ENCODE results near the gene CALR3. TPM values are rescaled to one million over a fixed set of nuclear protein-coding genes. Genes with fewer than 3 reads are reported as not detected.
"Not testable (repeated sequence)": the region's sequence is repeated elsewhere in the genome, so short reads cannot be mapped to it uniquely, and the experiment has no call there.

Gene CALR3
- polyA plus RNA-seq, 1 donor = not detected

GRCh38 chr19:16524991-16525734 lies 29.2 kb upstream of the CALR3 start:
- no peak for DNase-seq (ENCODE audit: low read depth)

- no peak for DNase-seq (ENCODE audit: low read depth)
Observed at GRCh38 chr19:16522559-16523377, 26.8 kb upstream of the CALR3 start.

GRCh38 chr19:16521715-16522289 lies 25.8 kb upstream of the CALR3 start:
- DNase-seq (ENCODE audit: low read depth) = no peak

GRCh38 chr19:16520986-16521624 lies 25.1 kb upstream of the CALR3 start:
- no peak for DNase-seq (ENCODE audit: low read depth)

- no peak for DNase-seq (ENCODE audit: low read depth)
Observed at GRCh38 chr19:16520074-16520973, 24.4 kb upstream of the CALR3 start.

- no peak for DNase-seq (ENCODE audit: low read depth)
Observed at GRCh38 chr19:16519230-16519687, 23.3 kb upstream of the CALR3 start.

GRCh38 chr19:16518483-16519229 lies 22.7 kb upstream of the CALR3 start:
- DNase-seq (ENCODE audit: low read depth) = no peak

- no peak for DNase-seq (ENCODE audit: low read depth)
Observed at GRCh38 chr19:16518061-16518460, 22.1 kb upstream of the CALR3 start.

GRCh38 chr19:16516923-16517610 lies 21.1 kb upstream of the CALR3 start:
- no peak for DNase-seq (ENCODE audit: low read depth)

GRCh38 chr19:16516381-16516780 lies 20.4 kb upstream of the CALR3 start:
- no peak for DNase-seq (ENCODE audit: low read depth)

- DNase-seq (ENCODE audit: low read depth) = no peak
Observed at GRCh38 chr19:16514383-16515019, 18.5 kb upstream of the CALR3 start.

- DNase-seq (ENCODE audit: low read depth) = not testable (repeated sequence)
Observed at GRCh38 chr19:16512611-16513010, 16.6 kb upstream of the CALR3 start.

- DNase-seq (ENCODE audit: low read depth) = no peak
Observed at GRCh38 chr19:16509141-16510061, 13.4 kb upstream of the CALR3 start.

- no peak for DNase-seq (ENCODE audit: low read depth)
Observed at GRCh38 chr19:16508546-16508945, 12.6 kb upstream of the CALR3 start.

GRCh38 chr19:16506961-16507360 lies 11.0 kb upstream of the CALR3 start:
- DNase-seq (ENCODE audit: low read depth) = no peak

- not testable (repeated sequence) for DNase-seq (ENCODE audit: low read depth)
Observed at GRCh38 chr19:16506161-16506560, 10.2 kb upstream of the CALR3 start.

- no peak for DNase-seq (ENCODE audit: low read depth)
Observed at GRCh38 chr19:16504271-16504670, 8.3 kb upstream of the CALR3 start.

- DNase-seq (ENCODE audit: low read depth) = no peak
Observed at GRCh38 chr19:16497837-16498236, 1.9 kb upstream of the CALR3 start.
